Femur (tissue), 1 donor: ENCODE results near the gene SLC9C2.
"Not testable (repeated sequence)": the region's sequence is repeated elsewhere in the genome, so short reads cannot be mapped to it uniquely, and the experiment has no call there.

Experiments used
- DNase-seq: peaks from one replicate; pipeline ENCODE4 v3.0.0-alpha.2; 2017

SLC9C2 gene

GRCh38 chr1:173603056-173603591, at the start of gene SLC9C2:
SLC9C2 (minus strand) TSS chr1:173603072; CDS start chr1:173601776, 1,296 bp downstream.
- no peak for DNase-seq

GRCh38 chr1:173648880-173649605, 46.2 kb upstream of the SLC9C2 start:
- no peak for DNase-seq

- DNase-seq = no peak
These were observed 43.8 kb upstream of the SLC9C2 start for GRCh38 chr1:173646656-173647055.

GRCh38 chr1:173642450-173643139, 39.7 kb upstream of the SLC9C2 start:
- not testable (repeated sequence) for DNase-seq

- DNase-seq = no peak
These were observed 36.2 kb upstream of the SLC9C2 start for GRCh38 chr1:173639102-173639501.

GRCh38 chr1:173638043-173639021, 35.5 kb upstream of the SLC9C2 start:
- DNase-seq = no peak

GRCh38 chr1:173637236-173638042, 34.6 kb upstream of the SLC9C2 start:
- not testable (repeated sequence) for DNase-seq

- DNase-seq = no peak
These were observed 32.2 kb upstream of the SLC9C2 start, which contains the start of gene TEX50 for GRCh38 chr1:173635116-173635515. TEX50 (plus strand) TSS chr1:173635338; CDS start chr1:173635522, 184 bp downstream.

- DNase-seq = no peak
These were observed 26.0 kb upstream of the SLC9C2 start for GRCh38 chr1:173628888-173629287.

GRCh38 chr1:173627269-173627668, 24.4 kb upstream of the SLC9C2 start:
- DNase-seq = no peak

- DNase-seq = no peak
These were observed 14.0 kb upstream of the SLC9C2 start for GRCh38 chr1:173616859-173617258.

GRCh38 chr1:173613086-173613485, 10.2 kb upstream of the SLC9C2 start:
- not testable (repeated sequence) for DNase-seq

GRCh38 chr1:173608503-173609216, 5.8 kb upstream of the SLC9C2 start:
- no peak for DNase-seq

GRCh38 chr1:173601588-173601987, 1.3 kb downstream of the SLC9C2 start:
- no peak for DNase-seq

GRCh38 chr1:173596097-173596825, 6.6 kb downstream of the SLC9C2 start:
- no peak for DNase-seq

- DNase-seq = not testable (repeated sequence)
These were observed 11.7 kb downstream of the SLC9C2 start for GRCh38 chr1:173591138-173591537.

- DNase-seq = no peak
These were observed 12.3 kb downstream of the SLC9C2 start for GRCh38 chr1:173590557-173590956.

GRCh38 chr1:173581383-173582079, 21.3 kb downstream of the SLC9C2 start:
- DNase-seq = no peak

- DNase-seq = no peak
These were observed 22.2 kb downstream of the SLC9C2 start for GRCh38 chr1:173580658-173581057.

GRCh38 chr1:173580071-173580470, 22.8 kb downstream of the SLC9C2 start:
- DNase-seq = no peak
